ENCODE results near the gene PGRMC1. TPM values are rescaled to one million over a fixed set of nuclear protein-coding genes. Genes with fewer than 3 reads are reported as not detected.

Gene PGRMC1
- total and polyA plus RNA-seq, 2 donors (not counting 1 experiment from before 2014, with no cell fraction given) = 5.6 to 9.1 TPM

DNA sequence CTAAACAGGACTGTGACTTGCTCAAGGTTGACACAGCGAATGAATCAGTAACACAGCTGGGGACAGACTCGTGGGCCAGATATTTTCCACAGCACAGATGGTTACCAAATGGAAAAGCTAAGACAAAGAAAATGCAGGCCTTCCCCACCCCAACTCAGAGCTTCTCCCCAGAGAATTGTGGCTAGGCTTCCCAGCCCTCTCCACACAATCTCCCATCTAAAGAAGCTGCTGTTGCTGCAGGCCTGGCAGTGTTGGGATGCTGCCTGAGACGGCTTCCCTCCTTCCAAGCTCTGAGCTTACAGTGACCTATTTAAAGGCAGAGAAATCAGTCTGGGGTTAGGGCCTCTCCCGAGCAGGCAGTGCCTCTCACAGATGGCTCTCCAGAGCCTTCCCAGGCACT lies 46.5 kb upstream of the PGRMC1 start:
- Mint-ChIP-seq H3K27ac (no peak overlapping the region), H3K4me3 (no peak overlapping the region), H3K4me1 (no peaks in the 10 kb centered on the region), H3K27me3 (peaks cover 5% of the 10 kb centered on the region), H3K9me3 (ENCODE audit: insufficient read depth) (no peaks in the 10 kb centered on the region)
- Histone ChIP-seq H3K4me1 (ENCODE audit: control insufficient read depth in 2 of 2, insufficient read depth in 2 of 2, low read length in 2 of 2) (no peaks in the 10 kb centered on the region), H3K27ac (ENCODE audit: low read length in 2 of 2) (no peak overlapping the region), H2AFZ (ENCODE audit: insufficient read depth, low read depth, low read length, poor library complexity, severe bottlenecking) (no peak overlapping the region), H3K4me2 (replicated peaks; ENCODE audit: low read depth, low read length, poor library complexity, severe bottlenecking) (no peak overlapping the region), H3K36me3 (replicated peaks in 1 of 2; ENCODE audit: control extremely low read depth in 1 of 2, control insufficient read depth in 1 of 2, extremely low read depth in 1 of 2, insufficient read depth in 2 of 2, low read length in 1 of 2) (no peaks in the 10 kb centered on the region), H3K27me3 (replicated peaks in 1 of 4; ENCODE audit: control extremely low read depth in 1 of 4, control insufficient read depth in 3 of 4, insufficient read depth in 4 of 4, low read length in 3 of 4) (no peaks in the 10 kb centered on the region), H3K4me3 (ENCODE audit: control extremely low read depth in 1 of 5, extremely low read depth in 1 of 5, insufficient read depth in 1 of 5, low read depth in 2 of 5, low read length in 4 of 5) (no peak overlapping the region), H3K9me3 (ENCODE audit: control extremely low read depth in 1 of 3, control insufficient read depth in 2 of 3, insufficient read depth in 1 of 3, low read length in 2 of 3) (no peaks in the 10 kb centered on the region), H3K9ac (ENCODE audit: low read length) (no peak overlapping the region), H3K79me2 (ENCODE audit: control insufficient read depth, insufficient read depth, low read length) (no peaks in the 10 kb centered on the region), H4K20me1 (ENCODE audit: control insufficient read depth, insufficient read depth, low read length, poor library complexity, severe bottlenecking) (no peaks in the 10 kb centered on the region)
- WGBS (ENCODE audit: insufficient coverage) = 93% methylated on average over 2 of the region's 4 CpGs
- ATAC-seq (ENCODE audit: low read depth) (no peak), DNase-seq (no peak)
- CTCF ChIA-PET = no interaction called here
- TF ChIP-seq, protein P1, sequence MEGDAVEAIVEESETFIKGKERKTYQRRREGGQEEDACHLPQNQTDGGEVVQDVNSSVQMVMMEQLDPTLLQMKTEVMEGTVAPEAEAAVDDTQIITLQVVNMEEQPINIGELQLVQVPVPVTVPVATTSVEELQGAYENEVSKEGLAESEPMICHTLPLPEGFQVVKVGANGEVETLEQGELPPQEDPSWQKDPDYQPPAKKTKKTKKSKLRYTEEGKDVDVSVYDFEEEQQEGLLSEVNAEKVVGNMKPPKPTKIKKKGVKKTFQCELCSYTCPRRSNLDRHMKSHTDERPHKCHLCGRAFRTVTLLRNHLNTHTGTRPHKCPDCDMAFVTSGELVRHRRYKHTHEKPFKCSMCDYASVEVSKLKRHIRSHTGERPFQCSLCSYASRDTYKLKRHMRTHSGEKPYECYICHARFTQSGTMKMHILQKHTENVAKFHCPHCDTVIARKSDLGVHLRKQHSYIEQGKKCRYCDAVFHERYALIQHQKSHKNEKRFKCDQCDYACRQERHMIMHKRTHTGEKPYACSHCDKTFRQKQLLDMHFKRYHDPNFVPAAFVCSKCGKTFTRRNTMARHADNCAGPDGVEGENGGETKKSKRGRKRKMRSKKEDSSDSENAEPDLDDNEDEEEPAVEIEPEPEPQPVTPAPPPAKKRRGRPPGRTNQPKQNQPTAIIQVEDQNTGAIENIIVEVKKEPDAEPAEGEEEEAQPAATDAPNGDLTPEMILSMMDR (IDR thresholded peaks at IDR 0.05) = no peak
- TF ChIP-seq EZH2 (IDR thresholded peaks at IDR 0.05; ENCODE audit: borderline replicate concordance, insufficient read depth, low read depth, low read length, poor library complexity, severe bottlenecking) = no peak
- POLR2A ChIA-PET = no interaction called here
- intact Hi-C loops (cut with micrococcal nuclease) = no loop called here

- no peak overlapping the region for H3K27ac ChIP-seq (ENCODE audit: low read length in 2 of 2)
Observed at GRCh38 chrX:119190091-119190681, 45.9 kb upstream of the PGRMC1 start.

More at GRCh38 chrX:119190091-119190681, 45.9 kb upstream of the PGRMC1 start:
- Histone ChIP-seq H3K79me2 (ENCODE audit: control insufficient read depth, insufficient read depth, low read length) (no peaks in the 10 kb centered on the region), H2AFZ (ENCODE audit: insufficient read depth, low read depth, low read length, poor library complexity, severe bottlenecking) (no peak overlapping the region), H3K36me3 (replicated peaks in 1 of 2; ENCODE audit: control extremely low read depth in 1 of 2, control insufficient read depth in 1 of 2, extremely low read depth in 1 of 2, insufficient read depth in 2 of 2, low read length in 1 of 2) (no peaks in the 10 kb centered on the region), H3K4me2 (replicated peaks; ENCODE audit: low read depth, low read length, poor library complexity, severe bottlenecking) (no peak overlapping the region), H3K27me3 (replicated peaks in 1 of 4; ENCODE audit: control extremely low read depth in 1 of 4, control insufficient read depth in 3 of 4, insufficient read depth in 4 of 4, low read length in 3 of 4) (no peaks in the 10 kb centered on the region), H3K4me1 (ENCODE audit: control insufficient read depth in 2 of 2, insufficient read depth in 2 of 2, low read length in 2 of 2) (no peaks in the 10 kb centered on the region), H3K4me3 (ENCODE audit: control extremely low read depth in 1 of 5, extremely low read depth in 1 of 5, insufficient read depth in 1 of 5, low read depth in 2 of 5, low read length in 4 of 5) (no peak overlapping the region), H3K9me3 (ENCODE audit: control extremely low read depth in 1 of 3, control insufficient read depth in 2 of 3, insufficient read depth in 1 of 3, low read length in 2 of 3) (no peaks in the 10 kb centered on the region), H4K20me1 (ENCODE audit: control insufficient read depth, insufficient read depth, low read length, poor library complexity, severe bottlenecking) (no peaks in the 10 kb centered on the region), H3K9ac (ENCODE audit: low read length) (no peak overlapping the region)
- DNase-seq = no peak
- WGBS (ENCODE audit: insufficient coverage) = 90% methylated on average over 2 of the region's 4 CpGs
- ChIA-PET CTCF (no interaction called here), POLR2A (no interaction called here)
- Mint-ChIP-seq H3K4me3 (no peak overlapping the region), H3K27ac (no peak overlapping the region), H3K4me1 (no peaks in the 10 kb centered on the region), H3K9me3 (ENCODE audit: insufficient read depth) (no peaks in the 10 kb centered on the region), H3K27me3 (peaks cover 5% of the 10 kb centered on the region)
- intact Hi-C loops (cut with micrococcal nuclease) = no loop called here
- ATAC-seq (ENCODE audit: low read depth) = no peak
- TF ChIP-seq EZH2 (IDR thresholded peaks at IDR 0.05; ENCODE audit: borderline replicate concordance, insufficient read depth, low read depth, low read length, poor library complexity, severe bottlenecking) = no peak
- TF ChIP-seq, protein P1 (IDR thresholded peaks at IDR 0.05) = no peak
